HCT116 (cell line): ENCODE data around the gene ZNF146. TPM values are rescaled to one million over a fixed set of nuclear protein-coding genes. Genes with fewer than 3 reads are reported as not detected.

Experiments
- ATAC-seq: fragments of 200-7000 bp; cut with Tn5 transposase; 2 replicates; pipeline ENCODE4 v1.9.1; 2020; ENCODE audit warnings: mild to moderate bottlenecking, moderate library complexity
- BruUV-seq: library from RNA; stranded (reverse); fragments of 400-500 nt; replicated peaks from 2 replicates; lab custom pipeline; 2021; lab: Mats Ljungman, UMichigan
- CTCF ChIA-PET: fragments of 300-600 bp; sonication (Branson Sonifier 250); formaldehyde crosslinking; loops from one replicate; lab custom pipeline; 2021; ENCODE audit warnings: antibody characterized with exemption; lab: Charles Lee
- POLR2A ChIA-PET: fragments of 300-600, 350-600 bp; sonication (Branson Sonifier 250); formaldehyde crosslinking; loops from one replicate; lab custom pipeline; 2021; ENCODE audit warnings: antibody characterized with exemption; lab: Charles Lee
- RAD21 ChIA-PET, 2 experiments: fragments of 300-600 bp; sonication (Branson Sonifier 250); formaldehyde crosslinking; loops; one replicate each; lab custom pipeline; 2023; ENCODE audit warnings: low total read pairs in 2 of 2; ENCODE audit not compliant: uncharacterized antibody in 2 of 2, unreplicated experiment in 2 of 2, low non-redundant PET in 1 of 2; lab: Charles Lee
- DNase-seq: peaks from one replicate; pipeline ENCODE4 v3.0.0-alpha.2; 2010; ENCODE audit warnings: low read depth, low spot score
- H2AFZ ChIP-seq: fragments of 200-600 bp; shearing (Covaris generic), sonication (generic); 2 replicates; pipeline ENCODE4 v1.6.1; 2017; ENCODE audit warnings: low read depth, mixed run types, mixed read lengths, antibody characterized with exemption, low read length; ENCODE audit not compliant: poor library complexity, severe bottlenecking
- H3K27ac ChIP-seq: 2 replicates; pipeline ENCODE4 v1.5.1; 2012; ENCODE audit warnings: low read depth, low read length
- H3K27me3 ChIP-seq: fragments of 200-600 bp; sonication (generic); 2 replicates; pipeline ENCODE4 v1.6.1; 2016; ENCODE audit warnings: mixed run types, low read length, mixed read lengths; ENCODE audit not compliant: insufficient read depth
- H3K36me3 ChIP-seq, 2 experiments: fragments of 200-500 bp in 1 of 2; fragments of 200-600 bp in 1 of 2; sonication (Bioruptor generic) in 1 of 2; sonication (generic) in 1 of 2; 2 replicates each; pipeline versions ENCODE4 v1.5.1 to v1.6.1; 2014 to 2016; ENCODE audit warnings: low read length in 2 of 2, inconsistent platforms in 1 of 2, mixed read lengths in 1 of 2, mixed run types in 1 of 2; ENCODE audit not compliant: insufficient read depth in 2 of 2, control insufficient read depth in 1 of 2
- H3K4me1 ChIP-seq, 2 experiments: fragments of 200-600 bp in 1 of 2; sonication (generic) in 1 of 2; 2 replicates each; pipeline versions ENCODE4 v1.5.1 to v1.6.1; 2012 to 2017; ENCODE audit warnings: low read length in 2 of 2, inconsistent platforms in 1 of 2, mild to moderate bottlenecking in 1 of 2, mixed read lengths in 1 of 2, mixed run types in 1 of 2, moderate library complexity in 1 of 2; ENCODE audit not compliant: insufficient read depth in 2 of 2, control insufficient read depth in 1 of 2
- H3K4me2 ChIP-seq: fragments of 200-600 bp; sonication (generic); 2 replicates; pipeline ENCODE4 v1.6.1; 2017; ENCODE audit warnings: mixed run types, low read length, mixed read lengths
- H3K4me3 ChIP-seq, 2 experiments: fragments of 200-600 bp in 1 of 2; sonication (generic) in 1 of 2; replicated peaks in 1 of 2; 2 replicates each; pipeline ENCODE4 v1.5.1; 2011 to 2016; ENCODE audit warnings: low read length in 2 of 2, control low read depth in 1 of 2, low read depth in 1 of 2, mild to moderate bottlenecking in 1 of 2, mixed read lengths in 1 of 2, mixed run types in 1 of 2
- H3K79me2 ChIP-seq: fragments of 200-600 bp; sonication (generic); 2 replicates; pipeline ENCODE4 v1.6.1; 2017; ENCODE audit warnings: mild to moderate bottlenecking, mixed run types, low read length, moderate library complexity, mixed read lengths; ENCODE audit not compliant: insufficient read depth
- H3K9ac ChIP-seq: fragments of 200-600 bp; sonication (generic); 2 replicates; pipeline ENCODE4 v1.6.1; 2016; ENCODE audit warnings: low read length, mixed read lengths
- H3K9me2 ChIP-seq: fragments of 200-600 bp; sonication (generic), shearing (Covaris generic); 2 replicates; pipeline ENCODE4 v1.6.1; 2017; ENCODE audit warnings: mixed run types, mild to moderate bottlenecking, moderate library complexity; ENCODE audit not compliant: insufficient read depth
- H3K9me3 ChIP-seq, 2 experiments: fragments of 200-500 bp in 1 of 2; fragments of 200-600 bp in 1 of 2; sonication (Bioruptor generic) in 1 of 2; sonication (generic) in 1 of 2; 2 replicates each; pipeline ENCODE4 v1.6.1; 2014 to 2017; ENCODE audit warnings: low read length in 2 of 2, mixed read lengths in 2 of 2, inconsistent platforms in 1 of 2, low read depth in 1 of 2, mild to moderate bottlenecking in 1 of 2, mixed run types in 1 of 2, moderate library complexity in 1 of 2; ENCODE audit not compliant: control insufficient read depth in 1 of 2, insufficient read depth in 1 of 2
- H4K20me1 ChIP-seq: fragments of 200-600 bp; sonication (generic), shearing (Covaris generic); 2 replicates; pipeline ENCODE4 v1.6.1; 2017; ENCODE audit warnings: mixed run types, mild to moderate bottlenecking, moderate library complexity; ENCODE audit not compliant: insufficient read depth
- ATF3 ChIP-seq: IDR thresholded peaks from 2 replicates; pipeline ENCODE4 v1.6.1; 2012
- CEBPB ChIP-seq: IDR thresholded peaks from 2 replicates; pipeline ENCODE4 v1.6.1; 2012; ENCODE audit warnings: low read depth
- CTCF ChIP-seq, 3 experiments: fragments of 200-600 bp in 1 of 3; sonication (generic) in 1 of 3; IDR thresholded peaks in 2 of 3; conservative IDR thresholded peaks in 1 of 3; 2 replicates each; pipeline ENCODE4 v1.5.1; 2012 to 2017; ENCODE audit warnings: low read depth in 2 of 3, low read length in 2 of 3, antibody characterized with exemption in 1 of 3, borderline replicate concordance in 1 of 3, control low read depth in 1 of 3, mild to moderate bottlenecking in 1 of 3, mixed read lengths in 1 of 3, mixed run types in 1 of 3, moderate library complexity in 1 of 3; ENCODE audit not compliant: insufficient read depth in 1 of 3
- EGR1 ChIP-seq: IDR thresholded peaks from 2 replicates; pipeline ENCODE4 v1.6.1; 2012; ENCODE audit warnings: low read depth
- ELF1 ChIP-seq: IDR thresholded peaks from 2 replicates; pipeline ENCODE4 v1.6.1; 2012; ENCODE audit warnings: low read depth, borderline replicate concordance
- EZH2 ChIP-seq: fragments of 200-600 bp; sonication (generic); IDR thresholded peaks from 2 replicates; pipeline ENCODE4 v1.6.1; 2017; ENCODE audit warnings: antibody characterized with exemption, mixed run types
- FOSL1 ChIP-seq: IDR thresholded peaks from 2 replicates; pipeline ENCODE4 v1.6.1; 2012; ENCODE audit warnings: low read depth
- JUND ChIP-seq: IDR thresholded peaks from 2 replicates; pipeline ENCODE4 v1.6.1; 2012
- MAX ChIP-seq: IDR thresholded peaks from 2 replicates; pipeline ENCODE4 v1.6.1; 2012
- POLR2A ChIP-seq: IDR thresholded peaks from 2 replicates; pipeline ENCODE4 v1.7.0; 2011; ENCODE audit warnings: borderline replicate concordance; ENCODE audit not compliant: insufficient read depth, insufficient read length; ENCODE audit errors: extremely low read depth
- RAD21 ChIP-seq: IDR thresholded peaks from 2 replicates; pipeline ENCODE4 v1.6.1; 2012; ENCODE audit warnings: low read depth, mild to moderate bottlenecking
- SIN3A ChIP-seq: IDR thresholded peaks from 2 replicates; pipeline ENCODE4 v1.6.1; 2012; ENCODE audit warnings: low read depth
- SP1 ChIP-seq: IDR thresholded peaks from 2 replicates; pipeline ENCODE4 v1.6.1; 2012; ENCODE audit warnings: low read depth
- SRF ChIP-seq: IDR thresholded peaks from 2 replicates; pipeline ENCODE4 v1.6.1; 2012; ENCODE audit warnings: low read depth
- TCF7L2 ChIP-seq: IDR thresholded peaks from 2 replicates; pipeline ENCODE4 v1.7.0; 2011; ENCODE audit warnings: borderline replicate concordance, inconsistent platforms; ENCODE audit not compliant: insufficient read depth, insufficient read length; ENCODE audit errors: extremely low read depth
- YY1 ChIP-seq: IDR thresholded peaks from 2 replicates; pipeline ENCODE4 v1.6.1; 2011; ENCODE audit warnings: low read length, low read depth, moderate library complexity, mild to moderate bottlenecking; ENCODE audit not compliant: insufficient replicate concordance; ENCODE audit errors: extremely low read depth
- ZBTB33 ChIP-seq: IDR thresholded peaks from 2 replicates; pipeline ENCODE4 v1.6.1; 2011; ENCODE audit warnings: mild to moderate bottlenecking, low read length, moderate library complexity; ENCODE audit not compliant: insufficient replicate concordance; ENCODE audit errors: extremely low read depth
- ZFX ChIP-seq: fragments of 450-650 bp; IDR thresholded peaks from 2 replicates; pipeline ENCODE4 v1.6.1; 2017
- intact Hi-C: fragments of 100-400 bp; cut with micrococcal nuclease; formaldehyde crosslinking; loops from 2 replicates; pipeline ENCODE4 v1.10.0; 2022
- total RNA-seq: library from RNA; stranded (reverse); gene quantifications from one replicate; pipeline ENCODE4 v1.2.1, GENCODE V29; 2021; ENCODE audit not compliant: unreplicated experiment

Gene ZNF146
- total RNA-seq, 1 experiment from 2014 or later, result 105 TPM

GRCh38 chr19:36254848-36255247, 39.9 kb downstream of the ZNF146 start (continued):
- no peak for TF ChIP-seq ZBTB33
- no peak for TF ChIP-seq POLR2A
- no peak for TF ChIP-seq EGR1
- TF ChIP-seq ATF3, result no peak
- TF ChIP-seq CTCF (IDR thresholded peaks at IDR 0.05 in 2 of 3, conservative IDR thresholded peaks at IDR 0.05 in 1 of 3; ENCODE audit: borderline replicate concordance in 1 of 3, insufficient read depth in 1 of 3, low read depth in 2 of 3, low read length in 2 of 3), result no peak
- TF ChIP-seq SP1, result no peak
- no peak for TF ChIP-seq SIN3A
- no peak for TF ChIP-seq ELF1
- no peak for TF ChIP-seq TCF7L2
- no peak for TF ChIP-seq JUND
- no peak for TF ChIP-seq EZH2
- no peak for TF ChIP-seq SRF

- Histone ChIP-seq H3K79me2 (no peaks in the 10 kb centered on the region), H3K36me3 (no peaks in the 10 kb centered on the region), H3K4me1 (no peaks in the 10 kb centered on the region), H3K27me3 (no peaks in the 10 kb centered on the region), H3K9me3 (no peaks in the 10 kb centered on the region), H3K9me2 (no peaks in the 10 kb centered on the region), H3K9ac (no peak overlapping the region), H3K27ac (no peak overlapping the region), H2AFZ (no peak overlapping the region), H3K4me3 (no peak overlapping the region), H4K20me1 (no peaks in the 10 kb centered on the region), H3K4me2 (no peak overlapping the region)
- no peak for ATAC-seq
- DNase-seq, result no peak
- TF ChIP-seq CEBPB, result no peak
- no peak for TF ChIP-seq MAX
- TF ChIP-seq EGR1, result no peak
- no peak for TF ChIP-seq ATF3
- TF ChIP-seq ZFX, result no peak
- TF ChIP-seq RAD21, result no peak
- TF ChIP-seq JUND, result no peak
- no peak for TF ChIP-seq FOSL1
- no peak for TF ChIP-seq YY1
- TF ChIP-seq SIN3A, result no peak
- TF ChIP-seq SP1, result no peak
- BruUV-seq, result no TSS peak
- ChIA-PET CTCF (no interaction called here), POLR2A (no interaction called here), RAD21 (no interaction called here)
- intact Hi-C loops, result no loop called here
Measured at GRCh38 chr19:36255316-36255715, 40.4 kb downstream of the ZNF146 start.
